ENCODE measurements around the gene SRRM3. TPM values are rescaled to one million over a fixed set of nuclear protein-coding genes. Genes with fewer than 3 reads are reported as not detected.

SRRM3 gene
- total RNA-seq, 4 donors from 2014 or later = 0.22 to 3.1 (median 2.4) TPM

- no peaks in the 10 kb centered on the region for H3K27me3 ChIP-seq
- H3K4me3 ChIP-seq = no peak overlapping the region
- no peaks in the 10 kb centered on the region for H3K36me3 ChIP-seq
- peak; percentile 44 to 76 for DNase-seq (ENCODE audit: low spot score in 2 of 2)
- H3K9me3 ChIP-seq = no peaks in the 10 kb centered on the region
- TF ChIP-seq EP300 (IDR thresholded peaks at IDR 0.05) (peak in 1 of 2 donors; percentile 78), POLR2A (IDR thresholded peaks at IDR 0.05) (peak in 1 of 2 donors; percentile 15)
- TF ChIP-seq, protein P1, sequence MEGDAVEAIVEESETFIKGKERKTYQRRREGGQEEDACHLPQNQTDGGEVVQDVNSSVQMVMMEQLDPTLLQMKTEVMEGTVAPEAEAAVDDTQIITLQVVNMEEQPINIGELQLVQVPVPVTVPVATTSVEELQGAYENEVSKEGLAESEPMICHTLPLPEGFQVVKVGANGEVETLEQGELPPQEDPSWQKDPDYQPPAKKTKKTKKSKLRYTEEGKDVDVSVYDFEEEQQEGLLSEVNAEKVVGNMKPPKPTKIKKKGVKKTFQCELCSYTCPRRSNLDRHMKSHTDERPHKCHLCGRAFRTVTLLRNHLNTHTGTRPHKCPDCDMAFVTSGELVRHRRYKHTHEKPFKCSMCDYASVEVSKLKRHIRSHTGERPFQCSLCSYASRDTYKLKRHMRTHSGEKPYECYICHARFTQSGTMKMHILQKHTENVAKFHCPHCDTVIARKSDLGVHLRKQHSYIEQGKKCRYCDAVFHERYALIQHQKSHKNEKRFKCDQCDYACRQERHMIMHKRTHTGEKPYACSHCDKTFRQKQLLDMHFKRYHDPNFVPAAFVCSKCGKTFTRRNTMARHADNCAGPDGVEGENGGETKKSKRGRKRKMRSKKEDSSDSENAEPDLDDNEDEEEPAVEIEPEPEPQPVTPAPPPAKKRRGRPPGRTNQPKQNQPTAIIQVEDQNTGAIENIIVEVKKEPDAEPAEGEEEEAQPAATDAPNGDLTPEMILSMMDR (IDR thresholded peaks at IDR 0.05) = no peak
- peak overlapping the region; percentile 67 to 98 (median 86) for H3K27ac ChIP-seq
- WGBS, 2 donors = 44 to 45% methylated on average over 21 to 22 of the region's 22 CpGs
- peaks cover 0 to 62% (median 39%) of the 10 kb centered on the region in 4 donors for H3K4me1 ChIP-seq
Measured at GRCh38 chr7:76296743-76297740, 95.3 kb downstream of the SRRM3 start.

GRCh38 chr7:76300166-76300731, 98.6 kb downstream of the SRRM3 start:
- H3K4me3 ChIP-seq = no peak overlapping the region
- TF ChIP-seq EP300 (IDR thresholded peaks at IDR 0.05) (no peak), POLR2A (IDR thresholded peaks at IDR 0.05) (no peak)
- TF ChIP-seq, protein P1 (IDR thresholded peaks at IDR 0.05) = no peak
- 86 to 92% methylated on average over 7 of the region's 7 CpGs for WGBS, 2 donors
- no peaks in the 10 kb centered on the region for H3K27me3 ChIP-seq
- peak overlapping the region in 2 of 4 donors; percentile 49 to 65 for H3K27ac ChIP-seq
- peaks cover 0 to 49% (median 25%) of the 10 kb centered on the region in 4 donors for H3K4me1 ChIP-seq
- DNase-seq (ENCODE audit: low spot score in 2 of 2) = peak in 1 of 2 donors; percentile 30
- H3K9me3 ChIP-seq = no peaks in the 10 kb centered on the region
- peaks cover 0 to 11% (median 0%) of the 10 kb centered on the region in 3 donors for H3K36me3 ChIP-seq

GRCh38 chr7:76301000-76301399, 99.3 kb downstream of the SRRM3 start:
- Histone ChIP-seq H3K27ac (no peak overlapping the region), H3K27me3 (no peaks in the 10 kb centered on the region), H3K4me3 (no peak overlapping the region), H3K4me1 (peaks cover 0 to 43% (median 22%) of the 10 kb centered on the region in 4 donors), H3K36me3 (peaks cover 0 to 12% (median 0%) of the 10 kb centered on the region in 3 donors), H3K9me3 (no peaks in the 10 kb centered on the region)
- TF ChIP-seq, protein P1 (IDR thresholded peaks at IDR 0.05) = no peak
- no peak for TF ChIP-seq POLR2A (IDR thresholded peaks at IDR 0.05)
- no peak for TF ChIP-seq EP300 (IDR thresholded peaks at IDR 0.05)
- no peak for DNase-seq (ENCODE audit: low spot score in 2 of 2)
- 86 to 88% methylated on average over 3 of the region's 3 CpGs for WGBS, 2 donors

DNA sequence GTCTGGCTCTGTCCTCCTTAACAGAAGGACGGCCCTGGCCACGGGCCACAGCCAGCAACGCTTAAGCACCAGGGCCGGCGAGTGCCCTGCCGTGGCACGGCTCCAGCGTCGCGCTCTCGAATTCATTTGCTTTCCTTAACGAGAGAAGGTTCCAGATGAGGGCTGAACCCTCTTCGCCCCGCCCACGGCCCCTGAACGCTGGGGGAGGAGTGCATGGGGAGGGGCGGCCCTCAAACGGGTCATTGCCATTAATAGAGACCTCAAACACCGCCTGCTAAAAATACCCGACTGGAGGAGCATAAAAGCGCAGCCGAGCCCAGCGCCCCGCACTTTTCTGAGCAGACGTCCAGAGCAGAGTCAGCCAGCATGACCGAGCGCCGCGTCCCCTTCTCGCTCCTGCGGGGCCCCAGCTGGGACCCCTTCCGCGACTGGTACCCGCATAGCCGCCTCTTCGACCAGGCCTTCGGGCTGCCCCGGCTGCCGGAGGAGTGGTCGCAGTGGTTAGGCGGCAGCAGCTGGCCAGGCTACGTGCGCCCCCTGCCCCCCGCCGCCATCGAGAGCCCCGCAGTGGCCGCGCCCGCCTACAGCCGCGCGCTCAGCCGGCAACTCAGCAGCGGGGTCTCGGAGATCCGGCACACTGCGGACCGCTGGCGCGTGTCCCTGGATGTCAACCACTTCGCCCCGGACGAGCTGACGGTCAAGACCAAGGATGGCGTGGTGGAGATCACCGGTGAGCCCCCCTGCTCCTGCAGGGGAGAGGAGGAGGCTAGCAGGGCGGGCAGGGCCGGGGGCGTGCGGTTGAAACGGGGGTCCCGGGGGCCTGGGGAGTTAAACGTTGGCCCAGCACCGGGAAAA, 100.9 kb downstream of the SRRM3 start, which contains the start of gene HSPB1:
TSS of gene HSPB1 (plus strand) at position 327 of the 855 bp plus-strand sequence. CDS start at position 367, 40 bp downstream.
- DNase-seq (ENCODE audit: low spot score in 2 of 2) = peak; percentile 86 to 87

More for the DNA sequence above, 100.9 kb downstream of the SRRM3 start, which contains the start of gene HSPB1:
- Histone ChIP-seq H3K27ac (peak within 1 kb of the TSS; percentile 97 to 100 (median 98)), H3K4me3 (peak within 1 kb of the TSS; percentile 67 to 94 (median 74)), H3K36me3 (peaks cover 0 to 12% (median 0%) of the 10 kb centered on the region in 3 donors), H3K27me3 (no peaks in the 10 kb centered on the region), H3K4me1 (peaks cover 0 to 40% (median 15%) of the 10 kb centered on the region in 4 donors), H3K9me3 (no peaks in the 10 kb centered on the region)
- WGBS, 2 donors = 0 to 1% methylated on average over 18 to 57 of the region's 75 CpGs
- TF ChIP-seq POLR2A (IDR thresholded peaks at IDR 0.05) = peak; percentile 62 to 95
- TF ChIP-seq, protein P1 (IDR thresholded peaks at IDR 0.05) = peak in 2 of 5 experiments; percentile 20 to 43
- TF ChIP-seq EP300 (IDR thresholded peaks at IDR 0.05) = peak; percentile 87 to 98

Measured in tibial nerve (tissue), 4 donors.